PC-3 (cell line): ENCODE measurements around the gene PTPN12. TPM values are rescaled to one million over a fixed set of nuclear protein-coding genes. Genes with fewer than 3 reads are reported as not detected.

Experiments
- ATAC-seq: fragments of 200-7000 bp; cut with Tn5 transposase; 2 replicates; pipeline ENCODE4 v1.9.1; 2020; ENCODE audit warnings: mild to moderate bottlenecking, moderate library complexity
- BruUV-seq: library from RNA; stranded (reverse); fragments of 400-500 nt; replicated peaks from 2 replicates; lab custom pipeline; 2021; lab: Mats Ljungman, UMichigan
- CTCF ChIA-PET: fragments of 300-600 bp; sonication (Branson Sonifier 250); formaldehyde crosslinking; loops from one replicate; lab custom pipeline; 2022; ENCODE audit warnings: antibody characterized with exemption; lab: Charles Lee
- POLR2A ChIA-PET: fragments of 300-600 bp; sonication (Branson Sonifier 250); formaldehyde crosslinking; loops from one replicate; lab custom pipeline; 2022; ENCODE audit warnings: antibody characterized with exemption; ENCODE audit not compliant: unreplicated experiment; lab: Charles Lee
- DNase-seq: peaks from one replicate; pipeline ENCODE4 v3.0.0-alpha.2; 2015
- H2AFZ ChIP-seq: fragments of 300-600 bp; sonication (generic); 2 replicates; pipeline ENCODE4 v1.6.0; 2016; ENCODE audit warnings: antibody characterized with exemption, low read length
- H3F3A ChIP-seq: fragments of 300-600 bp; sonication (generic); one replicate; pipeline ENCODE4 v1.6.0; 2017; ENCODE audit warnings: antibody characterized with exemption, low read length, control low read depth, mild to moderate bottlenecking; ENCODE audit not compliant: unreplicated experiment
- H3K27ac ChIP-seq: fragments of 300-600 bp; sonication (generic); 2 replicates; pipeline ENCODE4 v1.5.1; 2016; ENCODE audit warnings: mild to moderate bottlenecking, low read length
- H3K27me3 ChIP-seq: fragments of 300-600 bp; sonication (generic); 2 replicates; pipeline ENCODE4 v1.6.1; 2016; ENCODE audit warnings: low read length, mixed read lengths
- H3K36me3 ChIP-seq: fragments of 300-600 bp; sonication (generic); 2 replicates; pipeline ENCODE4 v1.6.1; 2016; ENCODE audit warnings: low read depth, mixed run types, low read length, mixed read lengths
- H3K4me1 ChIP-seq: fragments of 300-600 bp; sonication (generic); 2 replicates; pipeline ENCODE4 v1.5.1; 2016; ENCODE audit warnings: low read length; ENCODE audit not compliant: insufficient read depth
- H3K4me2 ChIP-seq: fragments of 300-600 bp; sonication (generic); 2 replicates; pipeline ENCODE4 v1.6.0; 2016; ENCODE audit warnings: low read length
- H3K4me3 ChIP-seq: fragments of 300-600 bp; sonication (generic); 2 replicates; pipeline ENCODE4 v1.5.1; 2016; ENCODE audit warnings: mild to moderate bottlenecking, low read length, mixed read lengths
- H3K79me2 ChIP-seq: fragments of 300-600 bp; sonication (generic); 2 replicates; pipeline ENCODE4 v1.6.1; 2017; ENCODE audit warnings: low read length, mixed read lengths
- H3K9ac ChIP-seq: fragments of 300-600 bp; sonication (generic); 2 replicates; pipeline ENCODE4 v1.6.0; 2016; ENCODE audit warnings: mild to moderate bottlenecking, low read length
- H3K9me2 ChIP-seq: fragments of 300-600 bp; sonication (generic); replicated peaks from 2 replicates; pipeline ENCODE4 v1.6.1; 2016; ENCODE audit warnings: mixed run types, low read length, mixed read lengths
- H3K9me3 ChIP-seq: fragments of 300-600 bp; sonication (generic); 2 replicates; pipeline ENCODE4 v1.6.1; 2016; ENCODE audit warnings: low read length, mixed read lengths
- H4K20me1 ChIP-seq: fragments of 300-600 bp; sonication (generic); 2 replicates; pipeline ENCODE4 v1.6.1; 2016; ENCODE audit warnings: low read length, mixed read lengths
- CTCF ChIP-seq: fragments of 300-600 bp; sonication (generic); conservative IDR thresholded peaks from 2 replicates; pipeline ENCODE4 v1.5.1; 2017; ENCODE audit warnings: antibody characterized with exemption, low read depth, mild to moderate bottlenecking, low read length
- EZH2 ChIP-seq: fragments of 300-600 bp; sonication (generic); IDR thresholded peaks from one replicate; pipeline ENCODE4 v1.6.1; 2017; ENCODE audit warnings: antibody characterized with exemption, mild to moderate bottlenecking, low read length; ENCODE audit not compliant: unreplicated experiment
- EZH2phosphoT487 ChIP-seq: fragments of 300-600 bp; sonication (generic); IDR thresholded peaks from 2 replicates; pipeline ENCODE4 v1.6.1; 2018; ENCODE audit warnings: mild to moderate bottlenecking, antibody characterized with exemption, low read length, borderline replicate concordance
- intact Hi-C: fragments of 100-400 bp; cut with micrococcal nuclease; formaldehyde crosslinking; loops from 2 replicates; pipeline ENCODE4 v1.9.0; 2023
- total RNA-seq: library from RNA; depleted of rRNA; stranded (reverse); fragments of >200 nt; gene quantifications from 2 replicates; pipeline ENCODE4 v1.2.3, GENCODE V29; 2014

PTPN12 gene
- total RNA-seq, 1 experiment from 2014 or later: 26.2 TPM

GRCh38 chr7:77648742-77649338 lies 111.7 kb downstream of the PTPN12 start:
- Histone ChIP-seq H3K4me2 (no peak overlapping the region), H3K9me3 (no peaks in the 10 kb centered on the region), H3K9ac (no peak overlapping the region), H2AFZ (no peak overlapping the region), H3F3A (no peaks in the 10 kb centered on the region), H3K9me2 (no peaks in the 10 kb centered on the region), H3K36me3 (peaks cover 14% of the 10 kb centered on the region; the same call in 1 of the 2 replicates), H3K27ac (no peak overlapping the region), H4K20me1 (no peaks in the 10 kb centered on the region), H3K4me3 (no peak overlapping the region), H3K27me3 (no peaks in the 10 kb centered on the region), H3K79me2 (no peaks in the 10 kb centered on the region), H3K4me1 (no peaks in the 10 kb centered on the region)
- ChIA-PET POLR2A (no interaction called here), CTCF (no interaction called here)
- DNase-seq (no peak), ATAC-seq (no peak)
- intact Hi-C loops: no loop called here
- no TSS peak for BruUV-seq
- TF ChIP-seq EZH2 (no peak), CTCF (no peak), EZH2phosphoT487 (no peak)

- Histone ChIP-seq H4K20me1 (no peaks in the 10 kb centered on the region), H3K4me2 (no peak overlapping the region), H3K9me3 (no peaks in the 10 kb centered on the region), H2AFZ (no peak overlapping the region), H3K4me3 (no peak overlapping the region), H3K27me3 (no peaks in the 10 kb centered on the region), H3K4me1 (no peaks in the 10 kb centered on the region), H3K9ac (no peak overlapping the region), H3K36me3 (peaks cover 9% of the 10 kb centered on the region), H3K27ac (no peak overlapping the region), H3K9me2 (no peaks in the 10 kb centered on the region), H3F3A (no peaks in the 10 kb centered on the region), H3K79me2 (no peaks in the 10 kb centered on the region)
- POLR2A ChIA-PET: no interaction called here
- CTCF ChIA-PET: interaction anchor here (0.5 kb wide), 1 partner anchor 75 kb away, joined by 3 read pairs; no protein-coding TSS in a partner anchor
- TF ChIP-seq EZH2 (no peak), CTCF (no peak), EZH2phosphoT487 (no peak)
- BruUV-seq: no TSS peak
- intact Hi-C loops: loop anchor here (5.0 kb wide), 1 partner anchor 282 kb away; no protein-coding TSS in a partner anchor
- no peak for ATAC-seq
- peak; percentile 24 for DNase-seq
Measured at GRCh38 chr7:77649716-77650349, 112.7 kb downstream of the PTPN12 start.
